DOHH2 (cell line): Measurements from ENCODE around the gene MAML2.

Experiments
- H3F3A ChIP-seq: fragments of 200-600 bp; sonication (generic), shearing (Covaris generic); 2 replicates; pipeline ENCODE4 v1.6.0; 2016; ENCODE audit warnings: antibody characterized with exemption, mild to moderate bottlenecking; ENCODE audit not compliant: control insufficient read depth, insufficient read depth
- H3K27ac ChIP-seq: fragments of 200-600 bp; sonication (generic); 2 replicates; pipeline ENCODE4 v1.5.1; 2014; ENCODE audit warnings: low read depth, mild to moderate bottlenecking, low read length, moderate library complexity
- H3K27me3 ChIP-seq: fragments of 200-600 bp; sonication (generic); 2 replicates; pipeline ENCODE4 v1.6.1; 2014; ENCODE audit warnings: mild to moderate bottlenecking, low read length, mixed read lengths; ENCODE audit not compliant: control insufficient read depth
- H3K36me3 ChIP-seq: fragments of 200-600 bp; sonication (generic); 2 replicates; pipeline ENCODE4 v1.6.1; 2014; ENCODE audit warnings: mild to moderate bottlenecking, low read length, moderate library complexity, mixed read lengths; ENCODE audit not compliant: control insufficient read depth
- H3K4me1 ChIP-seq: fragments of 200-600 bp; sonication (generic); 2 replicates; pipeline ENCODE4 v1.6.1; 2014; ENCODE audit warnings: mild to moderate bottlenecking, low read length, mixed read lengths; ENCODE audit not compliant: control insufficient read depth
- H3K4me2 ChIP-seq: fragments of 200-600 bp; sonication (generic); 2 replicates; pipeline ENCODE4 v1.6.0; 2014; ENCODE audit warnings: mild to moderate bottlenecking, low read length, moderate library complexity
- H3K4me3 ChIP-seq: fragments of 200-600 bp; sonication (generic); 2 replicates; pipeline ENCODE4 v1.5.1; 2014; ENCODE audit warnings: mild to moderate bottlenecking, low read length, mixed read lengths
- H3K79me2 ChIP-seq: fragments of 200-600 bp; sonication (generic); 2 replicates; pipeline ENCODE4 v1.6.1; 2014; ENCODE audit warnings: mild to moderate bottlenecking, low read length, mixed read lengths; ENCODE audit not compliant: control insufficient read depth
- H3K9me2 ChIP-seq: fragments of 200-600 bp; sonication (generic); replicated peaks from 2 replicates; pipeline ENCODE4 v1.6.1; 2014; ENCODE audit warnings: mild to moderate bottlenecking, low read length, mixed read lengths; ENCODE audit not compliant: control insufficient read depth
- H3K9me3 ChIP-seq: fragments of 200-600 bp; sonication (generic); 2 replicates; pipeline ENCODE4 v1.6.1; 2014; ENCODE audit warnings: antibody characterized with exemption, low read length, mixed read lengths; ENCODE audit not compliant: control insufficient read depth, insufficient read depth
- H4K20me1 ChIP-seq: fragments of 200-600 bp; sonication (generic); 2 replicates; pipeline ENCODE4 v1.6.0; 2014; ENCODE audit warnings: low read depth, mild to moderate bottlenecking, antibody characterized with exemption, low read length, moderate library complexity; ENCODE audit not compliant: control insufficient read depth, insufficient read depth
- CTCF ChIP-seq: fragments of 200-600 bp; sonication (generic); IDR thresholded peaks from one replicate; pipeline ENCODE4 v1.5.1; 2014; ENCODE audit warnings: antibody characterized with exemption, mild to moderate bottlenecking, low read depth, low read length; ENCODE audit not compliant: poor library complexity, severe bottlenecking
- EZH2phosphoT487 ChIP-seq: fragments of 200-600 bp; sonication (generic); IDR thresholded peaks from 2 replicates; pipeline ENCODE4 v1.6.1; 2017; ENCODE audit warnings: borderline replicate concordance, mild to moderate bottlenecking, antibody characterized with exemption, low read length, moderate library complexity, mixed read lengths

Gene MAML2

GRCh38 chr11:96242971-96243647, 99.9 kb downstream of the MAML2 start:
- H3K4me3 ChIP-seq, result peak overlapping the region; percentile 57
- no peaks in the 10 kb centered on the region for H3K9me2 ChIP-seq
- H3K27ac ChIP-seq, result peak overlapping the region; percentile 38
- H3F3A ChIP-seq, result no peaks in the 10 kb centered on the region; the same call in 1 of the 2 replicates
- H3K36me3 ChIP-seq, result no peaks in the 10 kb centered on the region
- H3K27me3 ChIP-seq, result no peaks in the 10 kb centered on the region
- H3K4me1 ChIP-seq, result peaks cover 28% of the 10 kb centered on the region
- H3K79me2 ChIP-seq, result no peaks in the 10 kb centered on the region
- H3K4me2 ChIP-seq, result peak overlapping the region; percentile 66
- H4K20me1 ChIP-seq, result no peaks in the 10 kb centered on the region
- TF ChIP-seq CTCF (no peak), EZH2phosphoT487 (no peak)
- H3K9me3 ChIP-seq, result no peaks in the 10 kb centered on the region

- H3K79me2 ChIP-seq, result no peaks in the 10 kb centered on the region
- H3K4me2 ChIP-seq, result peak overlapping the region; percentile 66
- no peaks in the 10 kb centered on the region for H3K9me2 ChIP-seq
- H3K27ac ChIP-seq, result peak overlapping the region; percentile 38; the same call in 1 of the 2 replicates
- no peaks in the 10 kb centered on the region for H4K20me1 ChIP-seq
- no peaks in the 10 kb centered on the region for H3K9me3 ChIP-seq
- H3K4me3 ChIP-seq, result peak overlapping the region; percentile 57
- H3K36me3 ChIP-seq, result no peaks in the 10 kb centered on the region
- H3K27me3 ChIP-seq, result no peaks in the 10 kb centered on the region
- H3F3A ChIP-seq, result no peaks in the 10 kb centered on the region; the same call in 1 of the 2 replicates
- TF ChIP-seq EZH2phosphoT487 (no peak), CTCF (no peak)
- H3K4me1 ChIP-seq, result peaks cover 28% of the 10 kb centered on the region
Observed at GRCh38 chr11:96242191-96242847, 100.7 kb downstream of the MAML2 start.

GRCh38 chr11:96241331-96241841, 101.6 kb downstream of the MAML2 start:
- Histone ChIP-seq H3K9me2 (no peaks in the 10 kb centered on the region), H3K79me2 (no peaks in the 10 kb centered on the region), H3K4me3 (no peak overlapping the region), H3K27ac (no peak overlapping the region), H3K36me3 (no peaks in the 10 kb centered on the region), H3K9me3 (no peaks in the 10 kb centered on the region), H3K27me3 (no peaks in the 10 kb centered on the region), H4K20me1 (no peaks in the 10 kb centered on the region), H3F3A (no peaks in the 10 kb centered on the region; the same call in 1 of the 2 replicates), H3K4me2 (no peak overlapping the region), H3K4me1 (peaks cover 28% of the 10 kb centered on the region)
- peak; percentile 26 for TF ChIP-seq CTCF
- TF ChIP-seq EZH2phosphoT487, result no peak
